Activated T-helper 1 cell treated with anti-CD3 and anti-CD28 coated beads, Interleukin-2, amount 50 U/mL, for 16 hours (primary cell): ENCODE results near the gene KRTAP9-4.
"Not testable (repeated sequence)": the region's sequence is repeated elsewhere in the genome, so short reads cannot be mapped to it uniquely, and the experiment has no call there.

ENCODE experiments used
- DNase-seq, 2 donors: peaks; one replicate each; pipeline ENCODE4 v3.0.0-alpha.2; 2020; ENCODE audit warnings: low read depth in 1 of 2, low spot score in 1 of 2

Gene KRTAP9-4

GRCh38 chr17:41249637-41250240 lies at the start of gene KRTAP9-4:
Gene KRTAP9-4, plus strand, starts transcription at chr17:41249687. Its CDS starts 34 bp downstream, at chr17:41249721.
- DNase-seq = not testable (repeated sequence)

GRCh38 chr17:41211845-41212466 lies 37.5 kb upstream of the KRTAP9-4 start:
- no peak for DNase-seq

- DNase-seq = no peak
Measured at GRCh38 chr17:41212524-41213169, 36.8 kb upstream of the KRTAP9-4 start.

GRCh38 chr17:41215681-41216080 lies 33.8 kb upstream of the KRTAP9-4 start:
- DNase-seq = no peak

- no peak for DNase-seq
Measured at GRCh38 chr17:41223821-41224220, 25.7 kb upstream of the KRTAP9-4 start.

GRCh38 chr17:41226051-41226450 lies 23.4 kb upstream of the KRTAP9-4 start:
- DNase-seq = no peak

- not testable (repeated sequence) for DNase-seq
Measured at GRCh38 chr17:41226598-41227095, 22.8 kb upstream of the KRTAP9-4 start, which contains the start of gene KRTAP9-2. Gene KRTAP9-2, plus strand, starts transcription at chr17:41226648. Its CDS starts 7 bp downstream, at chr17:41226655.

- DNase-seq = no peak
Measured at GRCh38 chr17:41230094-41230493, 19.4 kb upstream of the KRTAP9-4 start.

GRCh38 chr17:41231731-41232130 lies 17.8 kb upstream of the KRTAP9-4 start:
- no peak for DNase-seq

GRCh38 chr17:41232399-41233105 lies 16.9 kb upstream of the KRTAP9-4 start, which contains the start of gene KRTAP9-3:
Gene KRTAP9-3, plus strand, starts transcription at chr17:41232449. Its CDS starts 53 bp downstream, at chr17:41232502.
- not testable (repeated sequence) for DNase-seq

- not testable (repeated sequence) for DNase-seq
Measured at GRCh38 chr17:41237116-41237515, 12.4 kb upstream of the KRTAP9-4 start.

- not testable (repeated sequence) for DNase-seq
Measured at GRCh38 chr17:41237949-41238437, 11.5 kb upstream of the KRTAP9-4 start, which contains the start of gene KRTAP9-8. Gene KRTAP9-8, plus strand, starts transcription at chr17:41237999. Its CDS starts 53 bp downstream, at chr17:41238052.

GRCh38 chr17:41246995-41247787 lies 2.3 kb upstream of the KRTAP9-4 start:
- not testable (repeated sequence) for DNase-seq

- no peak for DNase-seq
Measured at GRCh38 chr17:41251261-41251660, 1.8 kb downstream of the KRTAP9-4 start.

- no peak for DNase-seq
Measured at GRCh38 chr17:41254861-41255260, 5.4 kb downstream of the KRTAP9-4 start.

GRCh38 chr17:41255381-41256290 lies 6.1 kb downstream of the KRTAP9-4 start, which contains the start of gene KRTAP9-9:
Gene KRTAP9-9, plus strand, starts transcription at chr17:41255384.
- not testable (repeated sequence) for DNase-seq

GRCh38 chr17:41256291-41256685 lies 6.8 kb downstream of the KRTAP9-4 start:
- DNase-seq = no peak

- no peak for DNase-seq
Measured at GRCh38 chr17:41258406-41258805, 8.9 kb downstream of the KRTAP9-4 start.

- DNase-seq = no peak
Measured at GRCh38 chr17:41263212-41263611, 13.7 kb downstream of the KRTAP9-4 start.
